Measurements from ENCODE around the gene DEUP1.

GRCh38 chr11:93340223-93340622 lies 9.7 kb downstream of the DEUP1 start:
- TF ChIP-seq CTCF (IDR thresholded peaks at IDR 0.05; ENCODE audit: low read length): no peak
- no peak for TF ChIP-seq EZH2 (IDR thresholded peaks at IDR 0.05; ENCODE audit: borderline replicate concordance, low read length)
